ENCODE measurements around the gene OBP2B. TPM values are rescaled to one million over a fixed set of nuclear protein-coding genes. Genes with fewer than 3 reads are reported as not detected.
"Not testable (repeated sequence)": the region's sequence is repeated elsewhere in the genome, so short reads cannot be mapped to it uniquely, and the experiment has no call there.

The OBP2B gene
- total RNA-seq, 1 donor from 2014 or later = not detected

DNA sequence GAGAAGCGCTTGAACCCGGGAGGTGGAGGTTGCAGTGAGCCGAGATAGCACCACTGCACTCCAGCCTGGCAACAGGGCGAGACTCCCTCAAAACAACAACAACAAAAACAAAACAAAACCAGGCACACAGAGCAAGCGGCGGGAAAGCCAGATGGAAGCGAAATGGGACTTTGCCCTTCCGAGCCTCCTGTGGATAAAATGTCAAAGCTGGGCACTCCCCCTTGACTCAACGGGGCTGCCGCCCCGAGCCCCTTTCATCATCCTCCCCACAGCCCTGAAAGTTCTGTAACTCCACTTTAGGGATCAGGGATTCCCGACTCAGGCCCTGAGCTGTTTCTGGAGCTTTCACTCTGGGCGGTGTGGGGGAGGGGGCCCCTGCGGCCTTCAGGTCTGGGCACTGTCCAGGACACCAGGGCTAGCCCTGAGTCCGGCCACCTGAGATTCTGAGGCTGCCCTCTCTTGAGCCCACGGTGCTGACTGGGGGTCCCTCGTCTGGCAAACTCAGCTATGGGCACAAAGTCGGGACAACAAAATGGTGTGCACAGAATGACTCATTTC is 30.6 kb upstream of the OBP2B start:
- H3K36me3 ChIP-seq (ENCODE audit: control insufficient read depth in 3 of 3, insufficient read depth in 3 of 3, low read length in 3 of 3) = no peaks in the 10 kb centered on the region
- H3K4me1 ChIP-seq (ENCODE audit: control insufficient read depth in 3 of 3, insufficient read depth in 3 of 3, low read length in 3 of 3) = peaks cover 8 to 16% (median 15%) of the 10 kb centered on the region in 3 donors
- no peak overlapping the region for H3K27ac ChIP-seq (ENCODE audit: low read depth, low read length)
- no peak overlapping the region for H3K9ac ChIP-seq (ENCODE audit: low read depth in 1 of 3, low read length in 3 of 3)
- no peak overlapping the region for H3K4me3 ChIP-seq (ENCODE audit: low read length in 3 of 3)
- H3K9me3 ChIP-seq (ENCODE audit: control insufficient read depth in 3 of 3, low read length in 3 of 3) = no peaks in the 10 kb centered on the region
- H3K27me3 ChIP-seq (ENCODE audit: control insufficient read depth in 3 of 3, insufficient read depth in 3 of 3, low read length in 3 of 3) = peaks cover 28 to 43% (median 31%) of the 10 kb centered on the region in 3 donors

DNA sequence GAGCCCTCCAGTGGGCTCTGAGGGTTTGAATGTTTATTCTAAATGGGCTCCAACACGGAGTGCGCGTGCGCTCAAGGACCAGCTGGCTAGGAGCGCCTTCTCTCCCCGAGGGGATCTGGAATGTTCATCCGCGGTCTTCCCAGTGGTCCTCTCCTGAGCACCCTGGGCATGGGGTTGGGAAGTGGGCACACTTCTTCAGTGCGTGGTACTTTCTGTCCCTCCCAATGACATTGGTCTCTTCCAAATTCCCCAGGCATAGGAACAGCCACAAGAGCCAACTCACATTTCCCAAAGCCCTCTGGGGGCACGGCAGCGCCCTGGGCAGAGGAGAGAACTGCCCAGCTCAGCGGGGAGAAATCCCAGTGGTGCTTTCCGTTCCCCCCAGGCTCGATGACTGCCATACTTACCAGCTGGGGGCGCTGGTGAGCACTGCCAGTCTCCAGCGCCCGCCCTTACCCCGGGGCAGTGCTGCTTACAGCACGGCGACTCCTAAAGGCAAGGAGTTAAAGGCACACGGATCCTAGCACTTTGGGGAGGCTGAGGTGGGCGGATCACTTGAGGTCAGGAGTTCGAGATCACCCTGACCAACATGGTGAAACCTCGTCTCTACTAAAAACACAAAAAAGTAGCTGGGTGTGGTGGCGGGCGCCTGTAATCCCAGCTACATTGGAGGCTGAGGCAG is 29.9 kb upstream of the OBP2B start:
- peak overlapping the region; percentile 49 to 63 (median 61) for H3K4me3 ChIP-seq (ENCODE audit: low read length in 3 of 3)
- H3K4me1 ChIP-seq (ENCODE audit: control insufficient read depth in 3 of 3, insufficient read depth in 3 of 3, low read length in 3 of 3) = peaks cover 8 to 16% (median 15%) of the 10 kb centered on the region in 3 donors
- H3K36me3 ChIP-seq (ENCODE audit: control insufficient read depth in 3 of 3, insufficient read depth in 3 of 3, low read length in 3 of 3) = no peaks in the 10 kb centered on the region
- H3K27ac ChIP-seq (ENCODE audit: low read depth, low read length) = peak overlapping the region; percentile 66
- H3K9ac ChIP-seq (ENCODE audit: low read depth in 1 of 3, low read length in 3 of 3) = peak overlapping the region in 2 of 3 donors; percentile 51 to 55
- no peaks in the 10 kb centered on the region for H3K9me3 ChIP-seq (ENCODE audit: control insufficient read depth in 3 of 3, low read length in 3 of 3)
- peaks cover 28 to 43% (median 31%) of the 10 kb centered on the region in 3 donors for H3K27me3 ChIP-seq (ENCODE audit: control insufficient read depth in 3 of 3, insufficient read depth in 3 of 3, low read length in 3 of 3)

DNA sequence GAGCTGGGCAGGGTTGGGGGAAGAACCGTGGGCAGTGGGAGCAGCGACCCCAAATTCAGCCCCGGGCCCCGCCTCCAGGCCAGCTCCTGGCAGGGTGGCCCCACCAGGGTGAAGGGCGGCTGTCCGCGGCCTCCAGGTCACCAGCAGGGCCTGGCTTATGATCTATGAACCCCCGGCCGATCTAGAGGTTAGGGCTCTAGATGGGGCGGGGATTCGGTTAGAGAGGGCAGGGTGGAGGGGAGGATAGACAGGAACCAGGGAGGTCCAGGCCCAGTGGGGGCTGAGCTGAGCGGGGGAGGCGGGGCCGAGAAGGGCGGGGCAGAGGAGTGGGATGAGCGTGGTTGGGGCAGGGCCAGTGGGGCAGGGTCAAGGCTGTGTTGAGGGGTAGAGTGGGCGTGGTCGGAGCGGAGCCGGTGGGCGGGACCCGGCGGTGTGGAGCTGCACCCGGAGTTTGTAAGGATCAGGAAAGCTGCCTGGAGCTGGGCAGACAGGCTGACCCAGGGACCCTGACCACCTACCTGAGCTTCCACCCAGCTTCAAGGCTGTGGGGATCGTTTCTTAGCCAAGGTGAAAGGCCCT is 29.3 kb upstream of the OBP2B start:
- Histone ChIP-seq H3K4me3 (ENCODE audit: low read length in 3 of 3) (peak overlapping the region; percentile 49 to 63 (median 61)), H3K4me1 (ENCODE audit: control insufficient read depth in 3 of 3, insufficient read depth in 3 of 3, low read length in 3 of 3) (peaks cover 8 to 16% (median 15%) of the 10 kb centered on the region in 3 donors), H3K9ac (ENCODE audit: low read depth in 1 of 3, low read length in 3 of 3) (peak overlapping the region in 2 of 3 donors; percentile 51 to 55), H3K27ac (ENCODE audit: low read depth, low read length) (peak overlapping the region; percentile 66), H3K36me3 (ENCODE audit: control insufficient read depth in 3 of 3, insufficient read depth in 3 of 3, low read length in 3 of 3) (no peaks in the 10 kb centered on the region), H3K9me3 (ENCODE audit: control insufficient read depth in 3 of 3, low read length in 3 of 3) (no peaks in the 10 kb centered on the region), H3K27me3 (ENCODE audit: control insufficient read depth in 3 of 3, insufficient read depth in 3 of 3, low read length in 3 of 3) (peaks cover 28 to 43% (median 31%) of the 10 kb centered on the region in 3 donors)

DNA sequence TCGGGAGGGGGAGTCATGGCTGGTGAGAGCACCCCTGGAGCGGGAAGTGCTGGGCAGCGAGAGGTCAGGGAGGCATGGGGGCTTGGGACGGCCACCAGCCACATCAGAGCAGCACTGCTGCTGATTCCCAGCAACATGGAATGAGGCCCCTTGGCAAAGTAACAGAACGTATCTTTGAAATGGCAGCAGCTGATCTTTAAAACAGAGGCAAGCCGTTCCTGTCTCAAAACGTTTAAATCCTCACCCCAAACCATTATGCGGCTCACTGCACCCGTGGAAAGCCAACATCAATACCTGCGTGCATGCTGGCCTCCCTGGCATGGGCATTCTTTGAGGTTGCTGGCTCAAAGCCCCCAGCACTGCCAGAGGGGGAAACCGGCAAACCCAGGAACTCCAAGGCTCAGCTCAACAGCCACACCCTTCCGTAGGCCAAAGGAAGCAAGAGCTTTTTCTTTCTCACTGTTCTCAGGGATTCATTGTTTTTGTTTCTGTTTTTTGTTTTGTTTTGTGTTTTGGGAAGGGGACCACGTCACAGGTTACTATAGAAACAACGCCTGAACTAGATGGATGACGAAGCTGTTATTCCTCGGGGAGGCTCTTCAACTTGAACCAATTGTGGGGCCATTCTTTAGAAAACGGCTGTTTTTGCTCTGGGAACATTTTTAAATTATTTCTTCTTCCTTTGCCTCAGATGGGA is 28.1 kb upstream of the OBP2B start:
- Histone ChIP-seq H3K27ac (ENCODE audit: low read depth, low read length) (peak overlapping the region; percentile 66), H3K4me3 (ENCODE audit: low read length in 3 of 3) (peak overlapping the region in 2 of 3 donors; percentile 6 to 14), H3K27me3 (ENCODE audit: control insufficient read depth in 3 of 3, insufficient read depth in 3 of 3, low read length in 3 of 3) (peaks cover 28 to 41% (median 31%) of the 10 kb centered on the region in 3 donors), H3K9me3 (ENCODE audit: control insufficient read depth in 3 of 3, low read length in 3 of 3) (no peaks in the 10 kb centered on the region), H3K36me3 (ENCODE audit: control insufficient read depth in 3 of 3, insufficient read depth in 3 of 3, low read length in 3 of 3) (no peaks in the 10 kb centered on the region), H3K9ac (ENCODE audit: low read depth in 1 of 3, low read length in 3 of 3) (peak overlapping the region in 2 of 3 donors; percentile 20 to 60), H3K4me1 (ENCODE audit: control insufficient read depth in 3 of 3, insufficient read depth in 3 of 3, low read length in 3 of 3) (peaks cover 8 to 16% (median 15%) of the 10 kb centered on the region in 3 donors)

DNA sequence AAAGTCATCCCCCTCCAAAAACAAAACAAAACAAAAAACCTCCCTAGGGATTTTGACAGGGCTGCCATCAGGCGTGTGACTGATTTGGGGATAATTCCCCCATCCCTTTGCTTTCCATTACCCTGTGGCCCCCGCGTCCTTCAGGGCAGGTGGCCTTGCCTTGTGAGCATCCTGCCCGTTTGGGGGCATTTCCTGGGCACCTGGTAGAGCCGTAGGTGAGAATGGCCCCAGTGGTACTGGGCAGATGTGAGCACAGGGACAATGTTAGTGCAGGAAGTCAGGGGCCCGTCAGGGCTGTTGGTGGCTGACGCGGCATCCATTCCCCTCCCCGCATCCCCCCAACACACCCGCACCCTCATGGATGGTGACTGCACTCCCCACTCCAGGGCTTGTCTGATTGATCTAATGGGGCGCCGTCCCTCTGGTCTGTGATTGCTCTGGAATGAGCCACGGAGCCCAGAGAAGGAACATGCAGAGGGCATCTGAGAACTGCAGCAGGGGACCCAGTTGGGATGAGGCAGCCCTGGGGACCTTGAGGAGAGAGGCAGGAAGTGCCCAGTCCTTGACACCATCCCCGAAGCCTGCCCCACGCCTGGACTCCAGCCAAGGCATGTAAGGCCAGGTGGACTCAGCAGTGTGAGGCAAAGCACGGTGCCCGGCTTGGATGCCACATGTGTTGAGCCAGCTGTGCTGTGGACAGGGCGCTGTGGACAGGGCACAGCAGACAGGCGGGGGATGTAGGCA is 27.4 kb upstream of the OBP2B start:
- H3K27ac ChIP-seq (ENCODE audit: low read depth, low read length) = peak overlapping the region; percentile 66
- not testable (repeated sequence) for H3K4me3 ChIP-seq (ENCODE audit: low read length in 3 of 3); H3K36me3 ChIP-seq (ENCODE audit: control insufficient read depth in 3 of 3, insufficient read depth in 3 of 3, low read length in 3 of 3); H3K9me3 ChIP-seq (ENCODE audit: control insufficient read depth in 3 of 3, low read length in 3 of 3)
- peak overlapping the region in 1 of 3 donors; percentile 60 for H3K9ac ChIP-seq (ENCODE audit: low read depth in 1 of 3, low read length in 3 of 3)
- peaks cover 28 to 40% (median 30%) of the 10 kb centered on the region in 3 donors for H3K27me3 ChIP-seq (ENCODE audit: control insufficient read depth in 3 of 3, insufficient read depth in 3 of 3, low read length in 3 of 3)
- peaks cover 8 to 16% (median 15%) of the 10 kb centered on the region in 3 donors for H3K4me1 ChIP-seq (ENCODE audit: control insufficient read depth in 3 of 3, insufficient read depth in 3 of 3, low read length in 3 of 3)

DNA sequence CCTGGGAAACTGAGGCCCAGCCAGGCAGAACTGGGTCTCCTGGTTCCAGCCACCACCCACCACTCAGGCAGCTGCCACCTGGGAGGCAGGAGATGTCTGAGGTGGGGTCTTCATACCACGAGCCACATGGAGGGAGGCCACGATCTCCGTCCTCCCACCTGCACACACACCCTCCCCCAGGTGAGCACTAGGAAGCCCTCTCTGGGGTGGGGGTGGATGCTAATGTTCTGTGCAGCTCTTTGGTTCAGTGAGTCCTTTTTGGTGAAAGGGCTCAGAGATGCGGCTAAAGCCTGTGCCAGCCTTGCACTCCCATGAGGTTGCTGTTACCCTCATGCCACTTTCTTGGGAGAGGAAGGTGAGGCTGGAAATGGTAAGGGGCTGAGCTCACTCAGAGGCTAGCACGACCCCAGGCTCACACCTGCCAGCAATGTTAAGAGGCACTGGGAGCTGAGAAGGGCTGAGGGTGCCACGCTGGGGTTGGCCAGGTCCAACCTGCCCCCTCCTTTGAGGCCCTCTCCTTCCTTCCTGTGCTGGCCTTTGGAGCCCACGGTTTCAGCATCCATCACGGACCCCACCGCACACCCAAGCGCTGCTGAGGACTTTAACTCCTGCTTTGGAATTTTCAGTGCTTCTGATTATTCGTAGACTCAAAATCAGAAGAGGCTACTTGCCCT is 26.6 kb upstream of the OBP2B start:
- Histone ChIP-seq H3K9ac (ENCODE audit: low read depth in 1 of 3, low read length in 3 of 3) (no peak overlapping the region), H3K4me3 (ENCODE audit: low read length in 3 of 3) (no peak overlapping the region), H3K27me3 (ENCODE audit: control insufficient read depth in 3 of 3, insufficient read depth in 3 of 3, low read length in 3 of 3) (peaks cover 28 to 38% (median 28%) of the 10 kb centered on the region in 3 donors), H3K4me1 (ENCODE audit: control insufficient read depth in 3 of 3, insufficient read depth in 3 of 3, low read length in 3 of 3) (peaks cover 8 to 16% (median 15%) of the 10 kb centered on the region in 3 donors), H3K9me3 (ENCODE audit: control insufficient read depth in 3 of 3, low read length in 3 of 3) (no peaks in the 10 kb centered on the region), H3K36me3 (ENCODE audit: control insufficient read depth in 3 of 3, insufficient read depth in 3 of 3, low read length in 3 of 3) (no peaks in the 10 kb centered on the region), H3K27ac (ENCODE audit: low read depth, low read length) (no peak overlapping the region)

DNA sequence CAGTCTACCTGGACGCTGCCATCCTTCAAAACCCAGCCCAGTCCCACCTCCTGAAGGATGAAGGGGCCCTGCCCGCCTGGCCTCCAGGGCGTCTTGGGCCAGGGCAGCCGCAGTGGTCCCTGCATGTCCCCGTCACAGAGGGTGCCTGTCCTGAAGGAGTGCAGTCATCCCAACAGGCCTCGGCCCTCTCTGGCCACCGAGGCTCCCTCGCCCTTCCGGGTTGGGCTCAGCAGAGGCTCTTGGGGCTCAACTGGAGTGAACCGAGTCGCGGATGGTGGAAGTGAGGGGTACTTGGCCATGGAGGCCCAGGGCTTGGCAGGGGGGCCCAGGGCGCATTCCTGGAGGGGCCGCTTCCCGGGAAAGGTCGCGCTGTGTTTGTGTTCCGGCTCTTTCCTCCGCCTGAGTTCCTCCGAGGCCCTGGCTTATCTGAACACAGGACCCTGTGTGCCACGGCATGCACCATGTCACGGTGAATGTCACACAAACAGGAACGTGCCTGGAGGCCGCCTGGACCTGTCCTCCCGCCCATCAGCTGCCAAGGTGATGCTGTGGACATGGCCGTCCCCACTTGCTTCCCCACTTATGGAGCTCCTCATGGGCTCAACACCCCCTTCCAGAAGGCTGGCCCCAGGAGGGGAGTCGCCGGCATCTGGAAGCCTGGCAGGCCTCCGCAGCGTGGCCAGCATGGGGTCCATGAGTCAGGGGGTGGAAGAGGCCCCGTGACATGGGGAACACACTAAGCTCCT is 25.7 kb upstream of the OBP2B start:
- H3K9me3 ChIP-seq (ENCODE audit: control insufficient read depth in 3 of 3, low read length in 3 of 3) = no peaks in the 10 kb centered on the region
- H3K27me3 ChIP-seq (ENCODE audit: control insufficient read depth in 3 of 3, insufficient read depth in 3 of 3, low read length in 3 of 3) = peaks cover 25 to 38% (median 27%) of the 10 kb centered on the region in 3 donors
- H3K9ac ChIP-seq (ENCODE audit: low read depth in 1 of 3, low read length in 3 of 3) = no peak overlapping the region
- H3K36me3 ChIP-seq (ENCODE audit: control insufficient read depth in 3 of 3, insufficient read depth in 3 of 3, low read length in 3 of 3) = no peaks in the 10 kb centered on the region
- H3K4me1 ChIP-seq (ENCODE audit: control insufficient read depth in 3 of 3, insufficient read depth in 3 of 3, low read length in 3 of 3) = peaks cover 8 to 16% (median 15%) of the 10 kb centered on the region in 3 donors
- H3K27ac ChIP-seq (ENCODE audit: low read depth, low read length) = peak overlapping the region; percentile 54
- H3K4me3 ChIP-seq (ENCODE audit: low read length in 3 of 3) = no peak overlapping the region

DNA sequence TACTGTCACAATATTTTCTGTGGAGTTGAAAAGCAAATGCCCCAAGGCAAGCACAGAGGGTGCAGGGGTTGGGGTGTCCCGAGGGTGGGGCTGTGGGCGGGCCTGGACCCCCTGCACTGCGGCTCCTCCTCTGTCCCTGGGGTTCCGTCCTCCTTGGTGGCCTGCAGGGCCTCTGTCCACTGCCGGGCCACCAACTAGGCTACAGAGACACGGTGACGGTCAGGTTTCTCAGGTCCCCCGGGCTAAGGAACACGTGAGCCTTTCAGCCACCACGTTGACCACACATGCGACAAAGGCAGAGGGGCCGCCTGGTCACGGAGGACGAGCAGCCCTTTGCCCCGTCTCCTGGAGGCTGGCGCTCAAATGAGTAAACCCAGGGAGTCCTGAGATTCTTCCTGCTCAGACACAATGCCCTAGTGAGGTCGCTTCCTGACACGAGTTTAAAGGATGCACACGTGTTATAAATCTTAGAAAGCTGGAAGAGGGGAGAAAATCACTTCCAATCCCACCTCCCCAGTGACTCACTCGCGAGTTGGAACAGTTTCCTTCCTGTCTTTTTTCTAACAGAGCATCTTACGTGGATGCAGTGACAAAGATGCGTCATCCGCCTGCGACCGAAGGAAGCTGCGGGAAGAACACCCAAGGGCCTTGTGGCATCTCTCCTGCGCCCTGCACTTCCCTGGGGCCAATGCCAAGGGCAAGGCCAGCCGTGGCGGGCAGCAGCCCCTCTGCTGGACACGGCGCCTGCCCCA is 24.8 kb upstream of the OBP2B start:
- Histone ChIP-seq H3K4me1 (ENCODE audit: control insufficient read depth in 3 of 3, insufficient read depth in 3 of 3, low read length in 3 of 3) (peaks cover 8 to 13% (median 12%) of the 10 kb centered on the region in 3 donors), H3K4me3 (ENCODE audit: low read length in 3 of 3) (no peak overlapping the region), H3K36me3 (ENCODE audit: control insufficient read depth in 3 of 3, insufficient read depth in 3 of 3, low read length in 3 of 3) (no peaks in the 10 kb centered on the region), H3K27me3 (ENCODE audit: control insufficient read depth in 3 of 3, insufficient read depth in 3 of 3, low read length in 3 of 3) (peaks cover 21 to 32% (median 23%) of the 10 kb centered on the region in 3 donors), H3K27ac (ENCODE audit: low read depth, low read length) (peak overlapping the region; percentile 54), H3K9me3 (ENCODE audit: control insufficient read depth in 3 of 3, low read length in 3 of 3) (no peaks in the 10 kb centered on the region), H3K9ac (ENCODE audit: low read depth in 1 of 3, low read length in 3 of 3) (no peak overlapping the region)

Measured in skeletal muscle tissue (tissue), 4 donors.